ENCODE measurements around the gene TRIM52.
"Not testable (repeated sequence)": the region's sequence is repeated elsewhere in the genome, so short reads cannot be mapped to it uniquely, and the experiment has no call there.

Gene TRIM52

DNA sequence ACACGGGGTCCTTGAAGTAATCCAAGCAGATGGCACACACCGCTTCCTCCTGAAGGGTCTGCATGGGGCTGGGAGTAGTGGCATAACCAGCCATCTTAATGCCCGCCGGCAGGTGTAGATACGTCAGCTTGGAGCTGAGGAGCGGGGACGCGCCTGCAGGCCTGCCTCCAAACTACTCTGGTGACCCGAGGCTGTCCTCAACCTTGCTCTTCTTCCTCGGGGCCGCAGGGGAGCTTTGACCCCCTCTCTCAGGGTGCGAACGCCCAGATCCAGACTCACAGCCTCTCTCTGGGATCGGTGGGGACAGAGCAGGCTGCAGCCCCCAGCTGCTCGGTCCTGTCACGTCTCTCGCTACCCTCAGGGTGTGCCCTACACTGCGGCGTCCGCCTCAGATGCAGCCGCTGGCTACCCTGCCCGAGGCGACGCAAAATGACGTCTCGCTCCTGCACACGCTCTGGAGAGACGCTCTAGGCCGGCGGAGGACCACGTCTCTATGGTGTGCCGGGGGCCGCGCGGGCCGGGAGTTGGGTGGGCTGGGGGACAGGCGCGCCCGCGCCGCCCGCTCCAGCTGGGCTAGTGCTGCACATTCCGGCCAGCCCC, at the start of gene TRIM52:
TSS of gene TRIM52 (minus strand) at position 424 of the 600 bp plus-strand sequence. CDS start at position 94, 330 bp downstream.
- peak; percentile 98 for DNase-seq

DNA sequence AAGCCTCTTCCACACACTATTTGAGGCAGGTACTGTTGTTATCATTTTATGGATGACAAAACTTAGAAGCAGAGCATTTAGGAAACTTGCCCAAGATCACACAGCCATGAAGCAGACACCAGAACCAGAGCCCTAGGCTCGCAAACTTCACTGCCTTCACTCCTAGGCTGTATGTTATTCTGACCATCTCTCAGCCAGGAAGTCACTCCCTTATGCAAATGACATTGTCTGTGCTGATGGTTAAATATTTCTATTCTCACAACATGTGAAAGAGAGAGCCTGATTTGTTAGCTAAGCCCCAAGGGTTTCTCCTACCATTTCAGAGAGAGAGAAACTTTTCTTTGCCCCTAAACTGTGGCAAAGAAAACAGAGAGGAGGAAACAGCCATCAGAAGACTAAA, 26.4 kb upstream of the TRIM52 start:
- DNase-seq: not testable (repeated sequence)

DNA sequence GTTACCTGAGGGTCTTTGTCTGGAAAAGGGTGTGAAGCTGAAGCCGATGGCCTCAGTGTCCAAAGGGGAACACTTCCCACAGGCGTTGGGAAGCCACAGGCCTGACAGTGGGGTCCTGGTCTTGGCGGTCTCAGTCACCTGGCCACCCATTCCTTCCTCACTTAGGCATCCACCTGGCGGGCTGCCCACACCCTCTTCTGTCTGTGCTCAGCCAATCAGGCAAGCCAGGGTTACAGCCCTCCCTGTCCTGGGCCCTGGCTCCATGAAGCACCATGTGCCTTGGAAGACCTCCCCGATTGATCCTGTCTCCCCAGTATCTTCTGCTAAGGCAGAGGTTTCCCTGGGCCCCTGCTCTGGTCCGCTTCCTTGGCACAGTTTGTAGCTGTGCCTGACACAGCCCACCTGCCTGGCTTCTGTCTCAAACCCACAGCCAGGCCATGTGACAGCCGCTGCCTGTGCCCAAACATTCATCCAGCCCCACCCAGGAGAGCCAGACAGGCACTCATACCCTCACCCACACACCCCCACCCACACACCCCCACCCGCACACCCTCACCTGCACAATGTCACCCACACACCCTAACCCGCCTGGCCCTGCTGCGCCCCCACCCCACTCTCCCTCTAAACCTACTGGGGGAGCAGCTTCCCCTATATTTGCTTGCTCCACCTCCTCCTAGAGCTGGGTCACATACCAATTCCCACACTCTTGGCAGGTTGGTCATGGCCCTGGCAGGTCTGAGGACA, 25.2 kb upstream of the TRIM52 start:
- not testable (repeated sequence) for DNase-seq

DNA sequence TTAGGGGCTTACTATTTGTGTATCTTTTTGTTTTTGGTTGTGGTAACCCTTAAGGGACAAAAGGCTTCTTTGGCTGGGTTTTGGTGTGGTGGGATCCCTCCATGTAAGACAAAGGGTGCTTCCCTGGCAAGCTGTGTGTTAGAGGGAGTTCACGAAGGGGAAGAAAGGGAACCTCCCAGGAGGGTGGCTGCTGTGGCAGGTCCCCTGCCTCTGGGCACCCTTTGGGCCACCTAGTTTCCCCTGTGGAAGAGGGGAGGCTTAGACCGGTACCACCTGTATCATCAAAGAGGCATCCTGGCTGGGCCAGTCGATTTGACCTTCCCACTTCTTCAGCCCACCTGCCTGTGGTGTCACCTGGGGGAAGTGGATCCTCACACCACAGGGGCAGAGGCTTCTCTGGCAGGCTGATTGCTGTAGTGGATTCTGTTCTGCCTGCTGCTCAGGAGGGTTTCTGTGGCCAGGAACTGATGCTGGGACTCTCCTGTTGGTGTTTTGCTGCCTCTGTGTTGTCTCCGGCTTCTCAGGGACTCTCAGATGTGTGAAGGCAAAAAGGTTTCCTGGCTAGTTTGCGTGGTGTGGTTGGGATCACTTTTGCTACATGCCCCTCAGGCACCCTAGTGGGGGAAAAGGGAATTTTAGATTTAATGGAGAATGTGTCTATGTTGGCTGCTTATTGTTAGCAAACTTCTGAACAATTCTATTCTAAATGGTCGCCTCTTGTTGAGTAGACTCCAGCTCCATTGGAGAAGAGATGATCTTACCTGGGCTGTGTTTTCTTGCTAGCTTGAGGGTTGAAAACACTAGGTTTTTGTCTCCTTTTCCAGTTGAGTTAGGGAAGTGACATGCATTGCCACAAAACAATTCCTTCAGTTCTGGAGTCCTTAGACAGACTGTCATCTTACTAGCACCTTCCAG, 23.2 kb upstream of the TRIM52 start:
- DNase-seq: not testable (repeated sequence)

DNA sequence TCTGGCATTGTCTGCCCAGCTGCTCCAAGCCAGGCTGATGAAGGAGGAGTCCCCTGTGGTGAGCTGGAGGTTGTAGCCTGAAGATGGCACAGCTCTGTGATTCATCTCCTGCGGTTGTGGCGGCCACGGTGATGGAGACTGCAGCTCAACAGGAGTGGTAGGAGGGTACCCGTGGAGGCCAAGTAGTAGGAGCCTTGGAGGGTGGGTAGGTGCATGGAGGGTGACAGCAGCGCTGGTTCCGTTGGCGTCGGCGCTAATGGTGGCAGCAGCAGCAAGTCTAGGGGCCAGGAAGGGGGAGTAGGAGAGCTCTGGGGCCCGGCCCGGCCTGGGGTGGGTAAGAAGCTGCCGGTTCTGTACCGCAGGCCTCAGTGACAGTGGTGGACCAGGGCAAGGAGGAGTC, 22.4 kb upstream of the TRIM52 start:
- DNase-seq: no peak

DNA sequence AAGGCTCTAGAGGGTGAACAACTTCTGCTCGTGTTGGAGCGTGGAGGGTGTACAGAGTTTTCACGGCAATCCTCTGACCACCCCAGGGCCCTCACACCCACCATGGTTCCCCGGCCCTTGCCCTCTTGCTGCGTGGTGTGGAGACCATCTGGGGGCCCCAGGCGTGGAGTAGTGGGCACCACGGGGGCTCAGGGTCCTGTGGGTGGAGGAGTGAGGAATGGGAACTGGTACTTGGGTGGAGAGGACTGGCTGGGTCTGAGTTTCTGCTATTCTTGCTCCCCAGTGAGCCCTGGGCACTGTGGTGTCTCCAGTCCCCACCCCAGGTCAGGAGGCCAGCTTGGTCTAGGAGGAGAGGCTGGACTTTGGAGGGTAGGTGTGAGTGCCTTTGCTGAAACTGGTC, 21.9 kb upstream of the TRIM52 start:
- no peak for DNase-seq

DNA sequence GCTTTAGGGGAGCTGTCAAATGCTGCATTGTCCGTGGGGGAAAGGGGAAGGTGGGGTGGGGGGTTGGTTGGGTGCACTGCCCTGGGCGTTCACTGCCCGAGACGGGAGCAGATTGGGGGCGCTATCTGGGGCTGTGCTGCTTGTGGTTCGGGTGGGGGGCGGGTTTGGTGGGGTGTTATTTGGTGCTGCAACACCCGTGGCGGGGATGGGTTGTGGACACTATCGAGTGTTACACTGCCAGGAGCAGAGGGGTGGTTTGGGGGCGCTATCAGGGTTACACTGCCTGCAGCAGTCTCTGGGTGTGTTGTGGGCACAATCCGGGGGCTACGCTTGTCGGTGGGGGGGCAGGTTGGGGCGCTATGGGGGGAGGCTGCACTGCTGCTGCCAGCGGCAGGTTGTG, 21.5 kb upstream of the TRIM52 start:
- not testable (repeated sequence) for DNase-seq

DNA sequence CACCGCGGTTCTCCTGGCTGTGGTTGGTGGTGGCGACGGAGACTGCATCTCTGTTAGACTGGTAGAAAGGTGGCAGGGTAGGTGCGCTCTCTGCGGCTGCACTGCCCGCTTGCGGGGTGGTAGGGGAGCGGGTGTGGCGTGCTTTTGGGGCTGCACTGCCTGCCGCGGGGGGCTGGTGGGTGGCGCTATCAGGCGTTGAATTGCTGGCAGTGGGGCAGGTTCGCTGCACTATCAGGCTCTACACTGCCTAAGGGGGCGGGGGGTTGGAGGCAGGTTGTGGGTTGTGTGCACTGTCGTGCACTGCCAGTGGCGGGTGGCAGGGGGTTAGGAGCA, 21.0 kb upstream of the TRIM52 start:
- DNase-seq: no peak

DNA sequence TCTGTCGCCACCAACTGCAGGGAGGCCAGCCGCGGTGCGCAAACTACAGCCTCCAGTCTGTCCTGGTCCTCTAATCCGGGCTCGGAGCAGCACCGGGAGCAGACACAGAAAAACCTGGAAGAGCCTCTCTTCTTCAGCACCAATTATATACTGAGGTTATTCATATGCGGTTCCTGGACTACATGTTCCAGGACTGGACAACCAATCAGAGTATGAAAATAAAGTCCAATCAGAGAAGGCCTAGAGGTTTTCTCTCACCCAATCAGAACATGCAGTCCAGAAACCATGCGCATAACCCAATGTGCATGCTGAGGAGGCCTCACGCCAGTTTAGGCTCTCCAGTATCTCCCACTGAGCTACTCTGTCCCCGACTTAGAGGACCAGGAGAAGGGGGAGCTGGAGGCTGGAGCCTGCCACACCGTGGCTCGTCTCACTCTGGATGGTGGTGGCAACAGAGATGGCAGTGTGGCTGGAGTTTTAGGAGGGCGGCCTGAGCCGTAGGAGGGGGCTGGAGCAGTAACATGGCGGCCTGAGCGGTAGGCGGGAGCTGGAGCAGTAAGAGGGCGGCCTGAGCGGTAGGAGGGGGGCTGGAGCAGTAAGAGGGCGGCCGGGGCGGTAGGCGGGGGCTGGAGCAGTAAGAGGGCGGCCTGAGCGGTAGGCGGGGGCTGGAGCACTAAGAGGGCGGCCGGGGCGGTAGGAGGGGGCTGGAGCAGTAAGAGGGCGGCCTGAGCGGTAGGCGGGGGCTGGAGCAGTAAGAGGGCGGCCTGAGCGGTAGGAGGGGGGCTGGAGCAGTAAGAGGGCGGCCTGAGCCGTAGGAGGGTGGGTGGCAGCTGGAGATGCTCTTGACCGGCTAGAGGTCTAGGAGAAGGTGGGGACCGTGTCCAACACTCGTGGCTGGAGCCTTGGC, 20.4 kb upstream of the TRIM52 start:
- DNase-seq: no peak

DNA sequence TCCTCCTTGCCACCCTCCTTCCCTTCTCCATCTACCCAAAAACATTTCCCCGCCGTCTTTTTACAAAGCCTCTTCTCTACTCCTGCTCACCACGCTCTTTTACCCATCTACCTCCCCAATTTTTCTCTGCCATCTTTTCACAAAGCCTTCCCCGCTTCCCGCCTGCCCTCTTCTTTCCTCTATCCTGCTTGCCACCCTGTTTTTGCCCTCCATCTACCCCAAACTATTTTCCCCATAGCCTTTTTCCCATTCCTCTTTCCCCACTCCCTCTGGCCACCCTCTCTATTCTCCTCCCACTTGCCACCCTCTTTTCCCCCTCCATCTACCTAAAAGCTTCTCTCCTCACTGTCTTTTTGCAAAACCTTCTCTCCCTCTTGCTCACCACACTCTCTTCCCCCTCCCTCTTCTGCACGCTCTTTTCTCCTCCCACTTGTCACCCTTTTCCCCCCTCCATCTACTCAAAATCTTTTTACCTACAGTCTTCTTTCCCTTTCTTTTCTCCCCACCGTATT, 19.4 kb upstream of the TRIM52 start:
- DNase-seq: no peak

DNA sequence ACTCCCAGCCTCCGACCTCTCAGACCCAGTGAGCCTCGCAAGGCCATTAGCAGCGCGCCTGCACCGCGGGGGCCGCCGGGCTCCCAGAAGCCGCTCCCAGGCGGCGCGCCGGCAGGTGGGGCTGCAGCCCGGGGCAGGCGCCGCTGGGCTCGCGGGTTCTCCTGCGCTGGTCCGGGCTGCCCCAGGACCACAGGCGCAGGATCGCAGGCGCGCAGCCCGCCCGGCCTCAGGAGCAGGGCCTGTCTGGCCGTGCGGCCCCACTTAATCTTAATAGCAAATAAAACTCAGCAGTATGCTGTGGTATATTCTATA, 12.4 kb upstream of the TRIM52 start:
- DNase-seq: peak; percentile 28

DNA sequence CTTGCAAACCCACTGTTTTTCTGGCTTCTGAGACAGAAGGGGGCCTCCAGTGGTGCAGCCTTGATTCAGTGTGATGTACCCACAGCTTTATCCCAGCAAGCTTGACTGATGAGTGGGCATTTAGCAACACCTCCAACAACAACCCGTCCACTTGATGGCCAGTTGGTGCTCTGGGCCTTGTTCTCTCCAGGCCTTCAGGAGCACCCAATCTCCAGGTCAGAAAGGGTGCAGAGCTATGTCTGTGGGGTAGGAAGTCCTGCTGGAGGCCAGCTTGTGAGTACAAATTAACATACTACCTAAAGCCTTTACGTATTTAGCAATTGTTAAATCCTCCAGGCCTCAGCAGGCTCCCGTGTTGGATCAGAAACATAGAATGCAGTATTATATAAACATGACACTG, 10.1 kb upstream of the TRIM52 start:
- DNase-seq: no peak

DNA sequence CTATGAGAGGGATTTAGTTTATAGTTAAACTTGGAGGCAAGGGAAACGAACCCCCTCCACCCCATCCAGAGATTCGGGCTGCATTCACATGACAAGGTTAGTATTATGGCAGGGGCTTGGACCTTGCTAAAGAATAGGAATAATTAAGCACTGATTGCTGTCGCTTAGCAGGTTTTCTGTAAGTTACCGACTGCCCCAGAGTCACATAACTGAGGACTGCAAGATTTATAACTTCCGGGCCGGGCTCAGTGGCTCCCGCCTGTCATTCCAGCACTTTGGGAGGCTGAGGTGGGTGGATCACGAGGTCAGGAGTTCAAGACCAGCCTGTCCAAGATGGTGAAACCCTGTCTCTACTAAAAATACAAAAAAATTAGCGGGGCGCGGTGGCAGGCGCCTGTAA, 7.0 kb upstream of the TRIM52 start:
- not testable (repeated sequence) for DNase-seq

DNA sequence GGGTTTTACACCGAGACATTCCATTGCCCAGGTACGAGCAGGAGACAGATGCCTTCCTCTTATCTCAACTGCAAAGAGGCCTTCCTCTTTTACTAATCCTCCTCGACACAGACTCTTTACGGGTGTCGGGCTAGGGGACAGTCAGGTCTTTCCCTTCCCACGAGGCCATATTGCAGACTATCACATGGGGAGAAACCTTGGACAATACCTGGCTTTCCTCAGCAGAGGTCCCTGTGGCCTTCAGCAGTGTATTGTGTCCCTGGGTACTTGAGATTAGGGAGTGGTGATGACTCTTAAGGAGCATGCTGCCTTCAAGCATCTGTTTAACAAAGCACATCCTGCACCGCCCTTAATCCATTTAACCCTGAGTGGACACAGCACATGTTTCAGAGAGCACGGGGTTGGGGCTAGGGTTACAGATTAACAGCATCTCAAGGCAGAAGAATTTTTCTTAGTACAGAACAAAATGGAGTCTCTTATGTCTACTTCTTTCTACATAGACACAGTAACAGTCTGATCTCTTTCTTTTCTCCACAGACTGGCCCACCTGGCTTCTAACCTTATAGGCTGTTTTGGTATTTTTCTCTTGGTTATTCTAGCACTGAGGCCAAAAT, 6.5 kb upstream of the TRIM52 start:
- DNase-seq: not testable (repeated sequence)

DNA sequence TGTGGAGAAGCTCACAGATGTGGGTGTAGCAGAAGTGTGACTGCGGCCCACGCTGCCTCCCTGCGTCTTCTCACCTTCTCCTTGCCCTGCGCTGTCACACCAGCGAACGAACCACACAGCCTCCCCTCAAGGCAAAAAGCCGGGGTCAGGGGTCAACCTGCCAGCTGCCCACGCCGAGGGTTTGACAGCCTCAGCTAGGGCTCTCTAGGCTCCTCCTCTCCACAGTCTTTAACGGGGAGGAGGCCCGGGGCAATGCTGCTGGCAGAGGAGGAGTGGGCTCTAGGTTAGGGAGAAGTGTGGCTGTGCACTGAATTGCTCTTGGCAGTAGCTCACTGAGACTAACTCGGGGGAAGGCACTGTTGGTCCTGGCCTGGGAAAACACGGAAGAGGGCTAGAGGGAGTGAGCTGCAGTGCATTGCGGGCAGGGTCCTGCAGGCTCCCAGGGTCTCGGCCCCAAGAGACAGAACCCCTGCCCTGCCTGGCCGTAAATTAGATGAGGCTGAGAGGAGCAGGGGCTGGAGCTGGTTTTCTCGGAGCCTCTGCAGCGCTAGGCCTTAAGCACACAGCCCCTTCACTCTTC, 4.2 kb upstream of the TRIM52 start:
- no peak for DNase-seq

DNA sequence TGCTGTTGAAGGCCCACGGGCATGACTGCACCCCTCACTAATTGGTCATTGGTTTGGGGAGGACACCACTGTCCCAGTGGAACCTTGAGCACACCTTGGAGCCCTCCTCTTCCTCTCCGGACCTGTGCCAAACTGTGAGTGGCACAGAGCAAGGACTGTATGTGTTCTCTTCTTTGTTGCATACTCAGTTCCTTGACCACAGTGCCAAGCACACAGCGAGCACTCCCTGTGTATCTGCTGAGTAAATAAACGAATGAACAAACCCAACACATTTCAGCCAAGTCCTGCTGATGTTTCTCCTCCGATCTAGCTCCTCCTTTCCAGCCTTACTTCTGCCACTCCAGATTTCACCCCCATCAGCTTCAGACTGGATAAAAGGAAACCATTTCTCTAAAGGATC, 2.7 kb upstream of the TRIM52 start:
- DNase-seq: no peak

DNA sequence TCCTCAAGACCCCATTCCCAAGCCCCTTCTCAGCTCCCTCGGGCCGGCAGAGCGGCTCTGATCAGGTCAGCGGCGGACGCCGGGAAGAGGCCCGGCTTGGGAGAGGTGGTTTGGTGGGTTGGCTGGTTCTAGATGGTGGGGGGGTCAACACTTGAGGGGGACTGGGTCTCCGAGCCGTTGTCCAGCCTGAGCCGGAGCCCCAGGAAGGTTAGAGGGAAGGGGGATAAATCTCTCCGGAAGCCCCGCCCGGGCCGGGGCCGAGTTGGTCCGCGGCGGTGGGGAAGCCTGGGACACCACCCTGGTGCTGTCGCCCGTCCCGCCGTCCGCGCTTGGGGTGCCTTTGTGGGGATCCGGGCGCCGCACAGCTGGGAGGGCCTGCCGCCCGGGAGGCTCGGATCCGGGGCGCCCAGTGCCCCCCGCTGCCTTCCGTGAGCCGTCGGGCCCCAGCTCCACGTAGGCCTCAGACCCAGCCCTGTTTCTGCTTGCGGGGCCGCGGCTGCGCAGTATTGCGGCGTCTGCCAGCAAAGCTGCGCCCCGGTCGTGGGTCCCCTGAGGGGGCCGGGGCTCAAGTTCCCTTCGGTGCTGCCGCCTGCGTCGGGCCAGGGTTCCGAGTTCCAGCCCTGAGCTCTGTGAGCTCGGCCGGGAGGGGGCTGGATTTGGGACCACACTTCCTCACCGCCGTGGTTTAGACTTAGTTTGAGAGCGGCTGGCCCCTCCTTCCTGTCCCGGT, 542 bp upstream of the TRIM52 start:
- DNase-seq: peak; percentile 91

DNA sequence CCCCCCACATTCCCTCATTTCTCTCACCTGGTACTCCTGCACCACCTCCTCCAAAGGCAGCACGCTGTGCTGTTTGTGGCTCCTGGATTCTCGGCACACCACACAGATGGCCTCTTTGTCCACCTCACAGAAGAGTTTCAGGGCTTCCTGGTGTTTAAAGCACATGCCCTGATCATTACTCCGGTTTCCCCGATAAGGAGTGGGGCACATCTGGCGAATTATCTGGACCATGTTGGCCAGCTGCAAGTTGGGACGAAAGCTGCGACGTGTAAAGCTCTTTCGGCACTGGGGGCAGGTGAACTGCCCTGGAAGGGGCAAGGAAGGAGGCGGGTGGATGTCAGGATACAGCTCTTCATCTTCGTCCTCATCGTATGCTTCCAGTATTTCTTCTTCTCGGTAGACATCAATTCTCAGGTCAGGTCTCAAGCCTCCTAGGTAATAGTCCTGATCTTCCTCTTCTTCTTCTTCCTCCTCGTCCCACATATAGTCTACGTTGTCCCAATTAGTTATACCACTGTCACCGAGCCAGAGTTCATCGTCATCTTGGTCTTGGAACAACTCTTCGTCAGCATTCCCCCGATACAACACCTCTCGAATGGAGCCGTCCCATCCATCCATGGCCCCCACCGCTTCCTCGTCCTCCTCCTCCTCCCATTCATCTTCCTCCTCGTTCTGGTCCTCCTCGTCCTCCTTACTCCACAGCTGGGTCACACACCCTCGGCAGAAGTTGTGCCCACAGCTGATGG, 796 bp downstream of the TRIM52 start:
- no peak for DNase-seq

DNA sequence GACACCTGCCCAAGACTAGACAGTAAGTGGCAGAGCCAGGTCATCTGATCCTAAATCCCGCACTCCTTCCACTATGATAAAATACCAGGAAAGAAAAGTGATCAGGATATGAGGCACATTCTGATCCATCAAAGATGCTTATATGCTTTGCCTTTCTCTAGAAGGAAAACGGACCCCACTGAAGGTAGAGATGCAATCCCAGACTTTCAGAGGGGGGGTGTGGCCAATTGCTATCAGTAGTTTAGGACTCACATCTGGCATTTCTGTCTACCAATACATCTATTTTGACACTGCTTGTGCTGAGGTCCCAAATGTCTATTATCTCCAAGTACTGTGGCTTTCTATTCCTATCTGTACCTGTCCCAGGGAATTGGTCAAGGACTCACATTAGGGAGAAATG, 1.7 kb downstream of the TRIM52 start:
- DNase-seq: no peak

DNA sequence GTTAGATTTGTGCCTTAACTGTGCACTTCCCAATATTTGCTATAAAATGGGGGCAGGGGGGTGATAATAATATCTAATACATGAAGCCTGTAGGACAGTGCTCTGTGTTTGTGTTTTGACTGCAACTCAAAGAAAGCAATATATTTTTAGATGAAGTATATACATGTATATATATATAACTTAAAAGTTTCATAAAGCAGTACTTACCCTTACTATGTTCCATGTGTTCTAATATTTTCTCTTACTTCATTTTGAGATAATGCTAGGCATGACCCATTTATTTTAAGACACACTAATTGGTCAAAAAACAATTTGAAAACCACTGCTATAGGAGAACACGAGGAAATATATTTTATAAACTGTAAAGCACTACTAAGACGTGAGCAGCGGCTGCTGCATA, 2.4 kb downstream of the TRIM52 start:
- DNase-seq: no peak
